HG02798 (cell line): ENCODE measurements around the gene NRCAM.
A peak's percentile ranks its signal among the peaks of the same experiment; 100 is the strongest.
"Not testable (repeated sequence)": the region's sequence is repeated elsewhere in the genome, so short reads cannot be mapped to it uniquely, and the experiment has no call there.

Source experiments
- ATAC-seq: cut with Tn5 transposase; IDR thresholded peaks from one replicate; pipeline ENCODE4 v1.9.1; 2021; ENCODE audit warnings: mild to moderate bottlenecking; ENCODE audit not compliant: unreplicated experiment, poor library complexity

Gene NRCAM

DNA sequence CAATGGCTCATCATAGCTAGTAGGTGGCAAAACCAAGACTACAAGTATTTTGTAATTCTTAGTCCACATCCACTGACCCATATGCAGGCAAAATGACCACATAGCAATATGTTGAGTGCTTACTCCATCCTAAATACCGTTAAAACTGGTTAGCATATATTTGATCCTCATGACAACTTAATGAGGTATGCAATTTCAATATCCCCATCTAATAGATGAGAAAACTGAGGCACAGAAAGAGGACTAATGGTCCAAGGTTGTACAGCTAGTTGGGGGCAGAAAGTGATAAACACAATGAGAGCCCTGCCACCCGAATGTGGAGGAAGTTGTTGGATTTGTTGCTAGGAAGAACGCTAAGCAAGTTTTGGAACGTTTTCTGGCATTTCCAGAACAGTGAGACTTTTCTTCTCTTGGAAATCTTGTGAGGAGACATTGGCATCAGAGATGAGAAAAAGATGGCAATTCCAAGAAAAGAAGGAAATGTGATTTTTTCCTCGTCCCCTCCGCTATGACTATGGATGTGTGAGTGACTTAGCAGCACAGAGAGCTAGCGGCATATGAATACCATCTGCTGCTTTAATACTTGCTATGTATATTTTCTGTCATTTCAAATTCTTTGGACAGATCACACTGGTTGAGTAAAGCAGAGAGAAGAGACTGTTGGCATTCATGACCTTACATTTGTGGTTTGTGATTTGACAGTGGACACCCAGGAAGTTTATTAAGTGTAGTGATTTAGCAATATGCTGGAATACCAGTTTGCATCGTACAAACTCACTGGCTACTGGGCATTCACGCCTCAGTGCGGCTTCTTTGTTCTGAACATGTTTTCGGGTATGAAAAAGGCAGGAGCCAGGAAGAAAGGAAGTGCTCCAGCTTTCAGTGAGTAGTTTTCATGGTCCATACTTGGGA is 51.5 kb downstream of the NRCAM start:
- no peak for ATAC-seq

DNA sequence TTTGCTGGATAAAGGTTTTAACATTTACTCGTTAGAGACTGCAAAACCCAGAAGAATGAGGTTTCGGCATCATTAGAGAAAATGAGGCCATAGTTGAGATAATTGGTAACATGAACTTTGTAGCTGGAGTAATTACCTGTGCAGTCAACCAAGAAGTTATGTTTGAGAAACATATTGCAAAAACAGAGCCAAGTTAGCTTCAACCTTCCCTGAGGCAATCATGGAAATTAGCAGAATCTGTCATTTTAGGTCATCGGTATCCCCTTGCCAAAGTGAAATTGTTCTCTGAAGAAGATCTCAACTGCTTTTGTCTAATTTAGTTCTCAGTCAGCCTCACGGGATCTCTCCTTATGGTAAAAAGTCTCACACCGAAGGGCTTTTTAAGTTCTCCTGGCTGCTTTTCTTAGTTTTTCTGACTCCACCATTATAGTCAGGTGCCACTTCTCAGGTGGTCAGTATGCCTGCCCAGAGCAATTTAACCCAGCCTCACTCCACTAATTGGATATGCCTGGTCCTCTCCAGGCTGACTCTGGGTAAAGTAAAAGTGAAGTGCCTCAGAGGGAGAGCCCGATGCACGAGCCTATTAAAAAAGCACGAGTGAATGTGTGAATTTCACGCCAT is 52.5 kb downstream of the NRCAM start:
- no peak for ATAC-seq

DNA sequence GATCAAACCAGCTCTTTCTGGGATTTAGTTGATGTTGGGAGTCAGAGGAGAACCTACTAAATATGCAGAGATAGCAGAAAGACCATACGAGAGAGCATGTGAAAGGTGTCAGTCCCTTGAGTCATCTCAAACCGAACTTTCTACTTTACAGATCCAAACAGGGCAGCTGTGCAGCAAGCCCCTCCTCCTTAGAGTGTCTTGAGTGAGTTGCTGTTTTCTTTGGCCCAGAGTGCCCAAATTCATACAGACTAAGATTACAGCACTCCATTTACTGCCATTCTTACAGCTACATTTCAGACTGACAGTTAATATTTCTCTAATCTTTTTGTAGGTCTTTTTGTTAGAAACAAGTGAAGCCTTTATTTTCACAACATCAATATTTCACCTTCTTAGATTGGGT is 53.4 kb downstream of the NRCAM start:
- peak; percentile 87 for ATAC-seq

DNA sequence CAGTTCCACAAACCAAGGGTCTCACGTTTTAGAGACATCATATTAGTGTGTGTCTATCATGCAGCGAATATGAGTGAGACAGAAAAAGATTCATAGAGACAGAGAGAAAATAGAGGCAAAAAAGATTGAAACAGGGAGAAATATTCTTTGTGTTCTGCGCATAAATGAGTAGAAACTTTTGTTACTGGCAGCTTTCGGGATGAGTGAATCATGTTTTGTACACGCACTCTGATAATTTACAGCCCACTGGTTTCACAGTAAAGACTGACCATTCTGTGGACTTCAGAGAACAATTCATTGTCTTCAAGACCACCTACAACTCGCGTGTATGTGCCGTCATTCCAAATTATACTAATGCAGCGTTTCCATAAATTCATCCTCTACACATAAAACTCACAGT is 60.2 kb downstream of the NRCAM start:
- no peak for ATAC-seq

DNA sequence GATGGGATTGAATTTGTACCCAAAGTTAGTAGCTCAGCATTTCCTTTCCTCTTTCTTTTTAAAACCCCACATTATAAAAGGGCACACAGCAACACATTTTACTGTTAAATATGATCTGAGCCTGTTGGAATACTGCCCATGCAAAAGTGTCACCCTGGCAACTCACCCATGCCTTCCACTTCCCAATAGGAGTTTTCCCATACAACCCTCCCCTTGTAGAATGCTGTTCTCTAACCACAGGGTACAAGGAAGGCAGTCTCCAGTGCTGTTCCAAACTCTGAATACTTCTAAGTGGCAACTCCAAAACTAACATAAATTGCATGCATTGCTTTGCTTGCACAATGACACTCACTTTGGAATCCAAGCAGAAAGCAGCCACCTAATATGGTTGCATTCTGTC is 60.8 kb downstream of the NRCAM start:
- ATAC-seq, result no peak

DNA sequence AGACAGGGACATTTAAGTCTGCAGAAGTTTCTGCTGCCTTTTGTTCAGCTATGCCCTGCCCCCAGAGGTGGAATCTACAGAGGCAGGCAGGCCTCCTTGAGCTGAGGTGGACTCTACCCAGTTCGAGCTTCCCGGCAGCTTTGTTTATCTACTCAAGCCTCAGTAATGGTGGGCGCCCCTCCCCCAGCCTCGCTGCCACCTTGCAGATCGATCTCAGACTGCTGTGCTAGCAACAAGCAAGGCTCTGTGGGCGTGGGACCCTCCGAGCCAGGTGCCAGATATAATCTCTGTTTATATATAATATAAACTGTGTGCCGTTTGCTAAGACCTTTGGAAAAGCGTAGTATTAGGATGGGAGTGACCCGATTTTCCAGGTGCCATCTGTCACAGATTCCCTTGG is 63.1 kb downstream of the NRCAM start:
- not testable (repeated sequence) for ATAC-seq

DNA sequence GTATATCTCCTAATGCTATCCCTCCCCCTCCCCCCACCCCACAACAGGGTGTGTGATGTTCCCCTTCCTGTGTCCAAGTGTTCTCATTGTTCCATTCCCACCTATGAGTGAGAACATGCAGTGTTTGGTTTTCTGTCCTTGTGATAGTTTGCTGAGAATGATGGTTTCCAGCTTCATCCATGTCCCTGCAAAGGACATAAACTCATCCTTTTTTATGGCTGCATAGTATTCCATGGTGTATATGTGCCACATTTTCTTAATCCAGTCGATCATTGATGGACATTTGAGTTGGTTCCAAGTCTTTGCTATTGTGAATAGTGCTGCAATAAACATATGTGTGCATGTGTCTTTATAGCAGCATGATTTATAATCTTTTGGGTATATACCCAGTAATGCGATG is 68.5 kb downstream of the NRCAM start:
- not testable (repeated sequence) for ATAC-seq

DNA sequence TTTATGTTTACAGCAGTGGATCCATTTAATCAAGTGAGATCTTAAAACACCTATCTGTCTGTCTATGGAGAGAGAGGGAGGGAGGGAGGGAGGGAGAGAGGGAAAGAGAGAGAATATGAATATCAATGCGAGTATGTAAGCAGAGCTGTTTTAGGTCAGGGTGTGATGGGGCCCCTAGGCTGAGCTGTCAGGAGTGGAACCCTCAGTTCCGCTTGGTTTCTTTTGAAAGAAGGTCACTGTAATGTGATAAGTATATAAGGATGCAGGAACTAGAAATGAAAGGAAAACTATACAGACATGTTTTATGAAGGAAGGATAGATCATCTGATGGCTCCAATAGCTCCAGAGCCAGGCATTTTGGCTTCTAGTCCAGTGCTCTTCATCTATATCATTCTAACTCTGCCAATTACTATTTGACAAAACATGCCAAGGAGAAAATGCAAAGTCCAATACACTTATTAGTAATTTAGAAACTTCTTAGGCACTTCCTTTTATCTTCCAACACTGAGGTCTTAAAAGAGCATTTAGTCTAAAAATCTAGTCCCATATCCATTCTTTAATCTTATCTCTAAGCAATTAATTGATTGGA is 70.3 kb downstream of the NRCAM start:
- no peak for ATAC-seq

DNA sequence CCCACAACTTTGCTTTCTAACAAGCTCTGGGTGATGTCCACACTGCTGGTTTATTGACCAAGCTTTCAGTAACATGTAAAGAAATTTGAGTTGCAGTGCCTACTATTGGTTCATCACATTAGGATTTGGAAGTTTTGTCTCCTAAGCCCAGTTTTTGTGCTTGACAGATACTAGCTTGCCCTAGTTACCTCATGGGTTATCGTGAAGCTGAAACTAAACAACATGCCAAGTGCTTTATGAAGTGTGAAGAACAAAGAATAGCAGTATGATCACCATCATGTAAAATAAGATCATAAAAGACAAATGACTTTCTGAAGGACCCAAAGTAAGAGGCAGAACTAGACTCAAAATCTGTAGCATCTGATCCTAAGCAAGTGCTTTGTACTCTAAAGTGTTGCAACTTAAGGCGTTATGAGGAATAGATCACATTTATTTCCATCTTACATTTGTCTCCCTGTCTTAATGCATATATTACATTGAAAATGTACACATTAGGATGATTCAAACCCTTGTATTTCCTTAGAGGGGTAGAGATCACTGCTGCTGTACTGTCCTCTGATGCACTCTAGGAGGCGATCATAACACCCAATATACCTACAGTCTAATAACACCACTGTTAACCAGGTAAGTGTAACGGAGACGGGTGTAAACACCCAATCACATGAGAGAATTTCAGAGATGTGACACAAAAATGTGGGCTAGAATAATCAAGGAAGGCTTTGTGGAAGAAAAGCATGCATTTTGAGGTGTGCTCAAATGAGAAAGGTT is 71.3 kb downstream of the NRCAM start:
- ATAC-seq, result peak; percentile 89

DNA sequence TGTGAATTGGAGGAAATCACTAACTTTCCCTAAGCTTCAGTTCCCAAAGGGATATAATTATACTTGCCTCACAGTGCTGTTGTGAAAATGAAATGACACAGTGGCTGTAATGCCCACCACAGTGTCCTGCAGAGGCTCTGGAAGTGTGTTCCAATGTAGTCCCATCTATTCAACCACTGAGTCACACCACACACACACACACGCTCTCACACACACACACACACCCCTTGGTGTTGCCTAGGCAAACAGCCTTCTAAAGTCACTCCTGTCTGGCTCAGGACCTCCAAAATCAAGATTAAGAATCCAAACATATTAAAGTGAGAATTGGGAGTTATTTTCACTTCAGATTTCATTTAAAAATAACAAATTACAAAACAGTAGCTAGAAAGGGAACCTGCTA is 73.3 kb downstream of the NRCAM start:
- no peak for ATAC-seq

DNA sequence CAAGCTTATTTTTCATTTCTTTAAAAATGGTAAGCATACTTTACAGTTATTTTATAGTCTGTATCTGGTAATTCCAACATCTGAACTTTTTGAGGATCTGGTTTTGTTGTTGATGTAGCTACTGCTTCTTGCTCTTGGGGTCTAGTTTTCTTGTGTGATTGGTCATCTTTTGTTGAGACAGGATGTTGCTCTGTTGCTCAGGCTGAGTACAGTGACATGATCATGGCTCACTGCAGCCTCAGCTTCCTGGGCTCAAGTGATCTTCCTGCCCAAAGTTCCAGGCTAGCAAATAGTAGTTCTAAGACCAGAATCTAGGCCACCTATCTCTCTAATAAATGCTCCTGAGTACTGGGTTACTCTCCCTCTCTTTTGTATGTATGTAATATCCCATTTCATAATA is 75.7 kb downstream of the NRCAM start:
- no peak for ATAC-seq

DNA sequence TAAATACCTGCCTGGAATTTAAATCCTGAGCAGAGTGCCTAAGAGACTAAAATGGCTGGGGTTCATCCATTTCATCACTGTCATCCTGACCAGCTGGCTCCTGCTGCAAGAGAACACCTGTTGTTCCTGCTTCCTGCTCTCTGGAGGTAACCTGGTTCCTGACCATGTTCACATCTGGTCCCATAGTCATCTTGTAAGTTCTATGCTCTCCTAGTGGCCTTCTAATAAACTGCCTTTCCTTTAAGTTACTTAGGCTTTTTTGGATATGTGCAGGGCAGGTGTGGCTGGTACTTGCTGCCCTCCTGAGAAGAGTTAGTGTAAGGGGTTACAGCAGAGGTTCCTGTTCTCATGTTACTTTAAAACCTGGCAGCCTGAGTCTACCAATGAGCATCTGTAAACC is 80.0 kb downstream of the NRCAM start:
- ATAC-seq, result no peak

DNA sequence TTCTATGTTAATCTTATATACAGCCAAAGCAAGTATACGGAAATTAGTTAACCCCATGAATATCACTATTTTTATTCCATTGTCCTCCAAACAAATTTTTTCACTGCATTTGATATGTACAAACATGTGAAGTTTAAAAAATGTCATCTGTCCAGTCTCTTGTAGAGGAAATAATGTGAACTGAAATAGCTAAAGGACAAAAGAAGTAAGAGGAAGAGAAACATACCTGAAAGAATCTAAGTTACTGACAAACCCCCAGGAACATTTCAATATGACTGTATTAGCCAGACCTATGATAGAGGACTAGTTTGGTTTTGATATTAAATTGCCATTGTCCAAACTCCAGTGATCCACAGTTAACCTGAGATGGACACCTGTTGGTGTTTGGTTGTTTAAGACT is 80.6 kb downstream of the NRCAM start:
- peak; percentile 51 for ATAC-seq

DNA sequence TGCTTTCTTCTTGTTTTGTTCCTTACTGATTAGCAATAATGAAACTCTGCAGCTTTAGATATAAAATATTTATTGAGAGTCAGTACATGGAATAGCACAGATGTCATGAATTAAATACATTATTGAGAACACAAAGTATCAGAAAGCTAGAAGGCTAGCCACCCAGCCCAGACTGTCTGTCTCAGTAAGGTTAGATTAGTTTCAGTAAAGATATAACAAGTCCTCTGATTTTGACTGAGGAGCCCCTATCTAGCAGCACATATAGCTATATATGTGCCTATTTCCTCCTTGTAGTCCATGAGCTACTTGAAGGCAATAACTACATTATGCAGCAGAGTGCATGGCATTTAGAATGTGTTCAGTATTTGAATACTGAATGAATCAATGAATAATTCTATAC is 81.3 kb downstream of the NRCAM start:
- ATAC-seq, result no peak

DNA sequence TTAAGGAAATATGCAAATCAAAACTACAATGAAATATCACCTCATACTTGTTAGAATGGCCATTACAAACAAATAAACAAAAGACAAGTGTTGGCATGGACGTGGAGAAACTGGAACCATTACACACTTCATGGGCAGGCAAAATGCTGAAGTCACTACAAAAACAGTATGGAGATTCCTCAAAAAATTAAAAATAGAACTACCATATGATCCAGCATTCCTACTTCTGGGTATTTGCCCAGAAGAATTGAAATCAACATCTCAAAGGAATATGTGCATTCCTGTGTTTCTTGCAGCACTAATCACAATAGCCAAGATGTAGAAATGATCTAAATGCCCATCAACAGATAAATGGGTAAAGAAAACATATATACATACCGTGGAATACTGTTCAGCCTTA is 83.6 kb downstream of the NRCAM start:
- ATAC-seq, result no peak

DNA sequence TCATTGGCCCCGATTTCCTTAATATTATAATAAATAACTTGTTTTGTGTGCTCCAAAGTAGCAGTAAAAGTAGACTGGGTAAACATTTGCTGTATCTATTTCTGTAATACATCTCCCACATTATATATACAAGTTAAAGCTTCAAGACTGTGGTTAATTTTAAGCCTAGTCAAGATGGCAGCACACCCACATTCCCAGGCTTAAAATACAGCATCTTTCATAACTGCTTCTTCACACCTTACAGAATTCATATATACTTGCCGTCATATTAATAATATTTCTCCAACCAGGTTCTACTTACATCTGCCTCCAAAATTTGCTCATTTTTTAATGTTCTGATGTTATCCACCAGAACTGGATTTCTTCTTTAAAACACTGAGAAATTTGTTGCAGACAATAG is 85.6 kb downstream of the NRCAM start:
- ATAC-seq, result no peak

DNA sequence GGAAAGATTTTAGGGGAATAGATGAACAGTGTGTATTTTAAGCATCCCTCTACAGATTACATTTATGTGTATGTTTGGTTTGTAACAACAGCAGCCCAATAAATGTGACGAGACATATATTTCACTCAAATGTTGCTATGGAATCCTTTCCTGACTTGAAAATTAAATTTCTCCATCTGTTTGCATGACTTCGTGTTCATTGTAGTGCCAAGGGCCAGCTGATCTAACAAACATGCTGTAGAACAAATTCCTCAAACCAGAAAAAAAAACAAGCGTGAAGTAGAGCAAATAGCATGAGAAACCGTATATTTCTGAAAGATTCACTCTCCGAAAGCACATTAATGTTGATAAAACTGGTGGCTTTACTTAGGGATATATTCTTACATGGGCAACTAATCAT is 87.8 kb downstream of the NRCAM start:
- no peak for ATAC-seq

DNA sequence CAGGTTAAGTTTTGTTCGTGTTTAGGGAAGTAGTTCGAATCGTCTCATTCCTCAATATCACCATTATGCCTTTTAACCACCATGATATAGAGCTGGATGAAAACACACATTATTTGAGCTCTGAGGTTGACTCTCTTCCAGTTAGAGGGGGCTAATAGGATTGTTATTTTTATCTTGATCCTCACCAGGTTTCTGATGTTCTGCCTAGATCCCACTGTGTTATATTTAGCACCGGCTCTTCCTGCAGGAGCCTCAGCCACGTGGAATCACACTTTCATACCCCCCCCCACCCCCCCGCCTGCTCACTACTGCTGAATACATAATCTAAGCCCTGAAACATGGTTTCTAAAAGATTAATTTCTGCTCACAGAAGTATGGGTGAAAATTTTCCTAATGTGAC is 88.3 kb downstream of the NRCAM start:
- ATAC-seq, result no peak

DNA sequence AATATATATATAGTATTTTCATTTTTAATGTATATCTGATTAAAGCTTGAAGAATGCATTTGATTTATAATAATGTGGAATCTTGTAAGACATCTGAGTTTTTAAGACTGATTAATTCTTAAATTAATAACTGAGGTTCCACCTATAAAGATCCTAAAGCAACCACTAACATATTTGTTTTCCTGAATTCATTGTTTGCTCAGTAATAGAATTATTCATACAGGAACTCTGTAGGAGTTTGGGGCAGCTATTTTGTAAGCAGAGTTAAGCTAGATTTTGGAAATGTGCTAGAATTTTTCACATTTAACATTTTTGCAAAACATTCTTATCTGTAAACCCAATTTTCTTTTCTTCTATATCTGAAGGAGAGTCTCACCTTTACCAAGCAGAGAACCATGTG is 88.9 kb downstream of the NRCAM start:
- ATAC-seq, result no peak

DNA sequence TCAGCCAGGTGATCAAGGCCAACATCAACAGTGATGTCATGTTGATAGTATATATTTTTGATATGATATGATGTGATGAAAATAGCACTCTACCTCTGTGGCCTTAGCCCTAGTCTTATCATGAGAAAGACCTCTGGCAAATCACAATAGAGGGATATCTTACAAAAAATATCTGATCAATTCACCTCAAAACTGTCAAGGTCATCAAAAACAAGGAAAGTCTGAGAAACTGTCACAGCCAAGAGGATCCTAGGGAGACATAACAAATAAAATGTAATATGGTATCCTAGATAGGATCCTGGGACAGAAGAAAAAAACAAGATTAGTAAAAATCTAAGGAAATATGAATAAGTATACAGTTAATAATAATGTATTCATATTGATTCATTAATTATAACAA is 92.6 kb downstream of the NRCAM start:
- ATAC-seq, result no peak
